Endothelial cell of umbilical vein (primary cell): ENCODE data around the gene KRT76.

ENCODE experiments used
- CTCF ChIP-seq, 2 donors: IDR thresholded peaks; 1 replicate in 1 of 2; 2 replicates in 1 of 2; pipeline ENCODE4 v1.5.1; 2011; ENCODE audit warnings: low read length in 2 of 2, mild to moderate bottlenecking in 2 of 2, moderate library complexity in 2 of 2, control low read depth in 1 of 2, inconsistent platforms in 1 of 2, low read depth in 1 of 2; ENCODE audit not compliant: insufficient read depth in 1 of 2; ENCODE audit errors: extremely low read depth in 1 of 2
- EZH2 ChIP-seq: IDR thresholded peaks from 2 replicates; pipeline ENCODE4 v1.6.1; 2012; ENCODE audit warnings: borderline replicate concordance, low read depth, mild to moderate bottlenecking, moderate library complexity, low read length, inconsistent platforms; ENCODE audit not compliant: severe bottlenecking
- FOS ChIP-seq: IDR thresholded peaks from 2 replicates; pipeline ENCODE4 v1.6.1; 2011; ENCODE audit warnings: mild to moderate bottlenecking, low read length, moderate library complexity, borderline replicate concordance; ENCODE audit not compliant: insufficient read depth
- MAX ChIP-seq: IDR thresholded peaks from 2 replicates; pipeline ENCODE4 v1.6.1; 2011; ENCODE audit not compliant: insufficient read depth, insufficient read length
- MYC ChIP-seq: IDR thresholded peaks from one replicate; pipeline ENCODE4 v1.6.1; 2011; ENCODE audit warnings: mild to moderate bottlenecking, low read depth, low read length
- POLR2A ChIP-seq: IDR thresholded peaks from 2 replicates; pipeline ENCODE4 v1.6.1; 2012; ENCODE audit warnings: low read depth, mild to moderate bottlenecking, control low read depth, low read length
- POLR2AphosphoS5 ChIP-seq: IDR thresholded peaks from 2 replicates; pipeline ENCODE4 v1.6.1; 2012; ENCODE audit warnings: low read depth, mild to moderate bottlenecking, control low read depth, low read length, moderate library complexity; ENCODE audit not compliant: insufficient read depth

- TF ChIP-seq CTCF (IDR thresholded peaks at IDR 0.05; ENCODE audit: extremely low read depth in 1 of 2, insufficient read depth in 1 of 2, low read depth in 1 of 2, low read length in 2 of 2) (no peak), POLR2A (no peak), POLR2AphosphoS5 (no peak), MAX (no peak), EZH2 (no peak), MYC (no peak), FOS (no peak)
Observed at GRCh38 chr12:52791271-52792184, 14.4 kb upstream of the KRT76 start.
